CD4-positive, alpha-beta memory T cell (primary cell): ENCODE measurements around the gene CDCP1. TPM values are rescaled to one million over a fixed set of nuclear protein-coding genes. Genes with fewer than 3 reads are reported as not detected.
"Not testable (repeated sequence)": the region's sequence is repeated elsewhere in the genome, so short reads cannot be mapped to it uniquely, and the experiment has no call there.

Source experiments
- CTCF ChIA-PET: fragments of 350-600 bp; sonication (Branson Sonifier 250); formaldehyde crosslinking; loops from one replicate; lab custom pipeline; 2021; ENCODE audit warnings: inconsistent platforms; ENCODE audit not compliant: partially characterized antibody; lab: Charles Lee
- POLR2A ChIA-PET: fragments of 350-600 bp; sonication (Branson Sonifier 250); formaldehyde crosslinking; loops from one replicate; lab custom pipeline; 2021; ENCODE audit not compliant: partially characterized antibody; lab: Charles Lee
- DNase-seq, 5 donors: peaks; one replicate each; pipeline versions ENCODE4 v3.0.0 to v3.0.0-alpha.2; 2020 to 2022; ENCODE audit warnings: mixed read lengths in 1 of 5
- H3K27ac ChIP-seq: one replicate; pipeline ENCODE4 v1.7.0; 2013; ENCODE audit warnings: low read depth, low read length
- H3K27me3 ChIP-seq: 2 replicates; pipeline ENCODE4 v1.7.0; 2013; ENCODE audit warnings: mild to moderate bottlenecking, low read length, moderate library complexity; ENCODE audit not compliant: insufficient read depth
- H3K36me3 ChIP-seq: 2 replicates; pipeline ENCODE4 v1.7.0; 2013; ENCODE audit warnings: mild to moderate bottlenecking, low read length, moderate library complexity; ENCODE audit not compliant: insufficient read depth
- H3K4me1 ChIP-seq: 2 replicates; pipeline ENCODE4 v1.7.0; 2013; ENCODE audit warnings: mild to moderate bottlenecking, low read length, moderate library complexity; ENCODE audit not compliant: insufficient read depth
- H3K4me3 ChIP-seq, 2 donors: one replicate each; pipeline ENCODE4 v1.7.0; 2013; ENCODE audit warnings: low read length in 2 of 2, mild to moderate bottlenecking in 1 of 2
- H3K9me3 ChIP-seq, 2 donors: one replicate each; pipeline ENCODE4 v1.7.0; 2013; ENCODE audit warnings: low read length in 2 of 2, control low read depth in 1 of 2; ENCODE audit not compliant: control insufficient read depth in 1 of 2
- H3K27ac Mint-ChIP-seq, 7 donors: one replicate each; pipeline ENCODE4 v1.8.0; 2020 to 2021; ENCODE audit warnings: mixed read lengths in 7 of 7, mild to moderate bottlenecking in 6 of 7, inconsistent platforms in 3 of 7, moderate library complexity in 3 of 7
- H3K27me3 Mint-ChIP-seq, 2 donors: one replicate each; pipeline ENCODE4 v1.8.0; 2020 to 2021; ENCODE audit warnings: mixed read lengths in 2 of 2
- H3K36me3 Mint-ChIP-seq, 2 donors: one replicate each; pipeline ENCODE4 v1.8.0; 2020 to 2021; ENCODE audit warnings: mixed read lengths in 2 of 2, inconsistent platforms in 1 of 2, mild to moderate bottlenecking in 1 of 2
- H3K4me1 Mint-ChIP-seq, 4 donors: one replicate each; pipeline ENCODE4 v1.8.0; 2020 to 2021; ENCODE audit warnings: mixed read lengths in 4 of 4, mild to moderate bottlenecking in 1 of 4
- H3K4me3 Mint-ChIP-seq, 8 donors: one replicate each; pipeline ENCODE4 v1.8.0; 2020 to 2021; ENCODE audit warnings: mixed read lengths in 8 of 8, mild to moderate bottlenecking in 7 of 8, moderate library complexity in 6 of 8, inconsistent platforms in 3 of 8
- H3K9me3 Mint-ChIP-seq, 8 donors: one replicate each; pipeline ENCODE4 v1.8.0; 2020 to 2021; ENCODE audit warnings: mixed read lengths in 8 of 8, mild to moderate bottlenecking in 5 of 8, inconsistent platforms in 3 of 8, moderate library complexity in 1 of 8
- intact Hi-C: fragments of 100-400 bp; cut with micrococcal nuclease; formaldehyde crosslinking; loops from one replicate; pipeline ENCODE4 v1.15.1; 2023
- polyA plus RNA-seq, 2 donors: library from polyadenylated mRNA; unstranded; fragments of 300-500 nt; fragmentation: Illumina TruSeq; gene quantifications; one replicate each; pipeline ENCODE4 v1.2.3, GENCODE V29; 2021
- total RNA-seq, 2 experiments: library from RNA; stranded (reverse); gene quantifications; one replicate each; pipeline ENCODE4 v1.2.3, GENCODE V29; 2021

Gene CDCP1
- total and polyA plus RNA-seq, 4 experiments from 2014 or later: 0.24 to 0.60 (median 0.40) TPM

DNA sequence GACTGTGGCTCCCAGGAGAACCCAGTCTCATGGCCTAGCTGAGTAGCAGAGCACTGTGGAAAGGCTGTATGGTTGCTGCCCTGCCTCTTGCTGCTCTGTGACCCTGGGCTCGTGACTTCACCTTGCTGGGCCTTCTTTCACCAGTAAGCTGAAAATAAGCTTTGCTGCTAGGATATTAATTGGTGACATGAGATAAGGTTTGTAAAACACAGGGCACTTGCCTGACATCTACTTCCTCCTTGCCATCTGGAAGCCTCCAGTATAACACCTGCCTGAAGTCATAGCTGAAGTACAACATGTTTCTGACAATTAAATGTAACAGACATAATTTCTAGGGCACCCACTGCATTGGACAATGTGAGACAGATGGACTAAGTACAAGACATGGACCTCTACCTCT, 66.5 kb downstream of the CDCP1 start:
- CTCF ChIA-PET: interaction anchor here (1.0 kb wide), 1 partner anchor 39 kb away, joined by 4 read pairs; no protein-coding TSS in a partner anchor
- no peak for DNase-seq
- H3K9me3 Mint-ChIP-seq: peaks cover 0 to 2% (median 0%) of the 10 kb centered on the region in 8 donors
- no peak overlapping the region for H3K27ac Mint-ChIP-seq
- Histone ChIP-seq H3K36me3 (no peaks in the 10 kb centered on the region), H3K27ac (no peak overlapping the region), H3K4me1 (no peaks in the 10 kb centered on the region), H3K4me3 (no peak overlapping the region), H3K9me3 (no peaks in the 10 kb centered on the region), H3K27me3 (no peaks in the 10 kb centered on the region)
- intact Hi-C loops: no loop called here
- POLR2A ChIA-PET: interaction anchor here (1.3 kb wide), 1 partner anchor 39 kb away, joined by 4 read pairs; no protein-coding TSS in a partner anchor
- peaks cover 0 to 4% of the 10 kb centered on the region in 2 donors for H3K36me3 Mint-ChIP-seq
- H3K4me3 Mint-ChIP-seq: no peak overlapping the region
- peaks cover 2 to 5% of the 10 kb centered on the region in 2 donors for H3K27me3 Mint-ChIP-seq
- H3K4me1 Mint-ChIP-seq: peaks cover 0 to 4% (median 0%) of the 10 kb centered on the region in 4 donors

DNA sequence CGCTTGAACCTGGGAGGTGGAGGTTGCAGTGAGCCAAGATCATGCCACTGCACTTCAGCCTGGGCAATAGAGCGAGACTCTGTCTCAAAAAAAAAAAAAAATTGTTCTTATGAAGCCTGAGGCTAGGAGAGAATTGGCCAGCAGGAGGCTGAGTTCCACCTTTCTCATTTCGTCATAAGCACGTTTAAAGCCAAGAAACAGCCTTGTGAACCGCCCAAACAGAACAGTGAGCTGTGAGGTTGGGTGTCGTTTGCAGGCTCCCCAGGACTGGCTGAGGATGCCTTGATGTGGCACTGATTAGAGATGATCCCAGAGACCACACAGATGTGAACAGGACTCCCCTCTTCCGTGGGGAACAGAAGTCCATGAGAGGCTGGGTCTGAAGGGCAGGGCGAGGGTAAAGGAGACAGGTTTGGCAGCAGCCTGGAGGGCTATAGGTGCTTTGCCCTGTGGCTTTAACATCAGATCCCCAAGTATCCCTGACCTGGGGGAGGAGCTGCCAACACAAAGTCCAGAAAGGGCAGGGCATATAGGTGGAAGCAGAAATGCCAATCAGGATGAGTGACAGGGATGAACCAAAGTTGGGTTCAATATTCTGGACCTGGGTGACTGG, 67.2 kb downstream of the CDCP1 start:
- Histone ChIP-seq H3K27me3 (no peaks in the 10 kb centered on the region), H3K9me3 (no peaks in the 10 kb centered on the region), H3K27ac (no peak overlapping the region), H3K4me3 (no peak overlapping the region), H3K4me1 (no peaks in the 10 kb centered on the region), H3K36me3 (no peaks in the 10 kb centered on the region)
- intact Hi-C loops: no loop called here
- H3K36me3 Mint-ChIP-seq: peaks cover 0 to 4% of the 10 kb centered on the region in 2 donors
- peaks cover 4 to 5% of the 10 kb centered on the region in 2 donors for H3K27me3 Mint-ChIP-seq
- ChIA-PET CTCF (interaction anchor here (1.0 kb wide), 1 partner anchor 39 kb away, joined by 4 read pairs; no protein-coding TSS in a partner anchor), POLR2A (no interaction called here)
- no peak overlapping the region for H3K27ac Mint-ChIP-seq
- H3K4me3 Mint-ChIP-seq: peak overlapping the region in 1 of 8 donors; percentile 24
- peaks cover 0 to 2% (median 0%) of the 10 kb centered on the region in 8 donors for H3K9me3 Mint-ChIP-seq
- no peak for DNase-seq
- H3K4me1 Mint-ChIP-seq: peaks cover 0 to 4% (median 0%) of the 10 kb centered on the region in 4 donors

DNA sequence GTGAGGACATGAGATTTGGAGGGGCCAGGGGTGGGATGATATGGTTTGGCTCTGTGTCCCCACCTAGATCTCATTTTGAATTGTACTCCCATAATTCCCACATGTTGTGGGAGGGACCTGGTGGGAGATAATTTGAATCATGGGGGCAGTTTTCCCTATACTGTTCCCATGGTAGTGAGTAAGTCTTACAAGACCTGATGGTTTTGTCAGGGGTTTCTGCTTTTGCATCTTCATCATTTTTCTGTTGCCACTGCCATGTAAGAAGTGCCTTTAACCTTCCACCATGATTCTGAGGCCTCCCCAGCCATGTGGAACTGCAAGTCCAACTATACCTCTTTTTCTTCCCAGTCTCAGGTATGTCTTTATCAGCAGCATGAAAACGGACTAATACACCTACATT, 67.9 kb downstream of the CDCP1 start:
- H3K4me3 ChIP-seq, H3K4me3 Mint-ChIP-seq, H3K4me1 ChIP-seq, H3K9me3 ChIP-seq, H3K36me3 Mint-ChIP-seq, H3K27me3 ChIP-seq, POLR2A ChIA-PET, CTCF ChIA-PET, H3K27me3 Mint-ChIP-seq, H3K4me1 Mint-ChIP-seq, H3K27ac ChIP-seq, H3K27ac Mint-ChIP-seq, intact Hi-C loops, H3K9me3 Mint-ChIP-seq, H3K36me3 ChIP-seq, DNase-seq: not testable (repeated sequence)

- Mint-ChIP-seq H3K9me3 (peaks cover 0 to 4% (median 0%) of the 10 kb centered on the region in 8 donors), H3K4me3 (no peak overlapping the region), H3K27ac (no peak overlapping the region), H3K27me3 (peaks cover 4 to 5% of the 10 kb centered on the region in 2 donors), H3K4me1 (peaks cover 0 to 4% (median 0%) of the 10 kb centered on the region in 4 donors), H3K36me3 (peaks cover 0 to 4% of the 10 kb centered on the region in 2 donors)
- DNase-seq: no peak
- intact Hi-C loops: no loop called here
- Histone ChIP-seq H3K36me3 (no peaks in the 10 kb centered on the region), H3K27ac (no peak overlapping the region), H3K4me3 (no peak overlapping the region), H3K9me3 (no peaks in the 10 kb centered on the region), H3K4me1 (no peaks in the 10 kb centered on the region), H3K27me3 (peaks cover 2% of the 10 kb centered on the region)
- ChIA-PET CTCF (interaction anchor here (1.0 kb wide), 1 partner anchor 120 kb away, joined by 3 read pairs; no protein-coding TSS in a partner anchor), POLR2A (interaction anchor here (1.2 kb wide), 1 partner anchor 30 kb away, joined by 4 read pairs; no protein-coding TSS in a partner anchor)
These were observed 70.2 kb downstream of the CDCP1 start for GRCh38 chr3:45075821-45076625.

DNA sequence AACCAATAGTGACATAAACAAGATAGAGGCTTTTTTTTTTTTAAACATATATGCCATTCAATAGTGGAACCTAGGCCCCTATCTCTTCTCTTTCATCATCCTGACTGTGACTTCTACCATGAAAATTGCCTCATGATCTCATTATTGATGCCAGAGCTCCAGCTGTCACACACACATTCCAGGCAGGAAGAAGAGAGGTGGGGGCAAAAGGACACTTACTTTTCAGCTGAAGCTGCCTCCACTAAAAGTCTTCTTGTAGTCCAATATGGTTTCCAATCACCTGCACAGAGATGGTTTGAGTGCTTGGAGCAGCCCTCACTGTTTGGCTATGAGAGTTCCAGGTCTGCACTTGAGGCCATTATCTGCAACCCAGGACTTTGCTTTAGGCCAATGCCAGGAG, 75.1 kb downstream of the CDCP1 start:
- POLR2A ChIA-PET: no interaction called here
- H3K9me3 ChIP-seq: no peaks in the 10 kb centered on the region
- no peaks in the 10 kb centered on the region for H3K4me1 ChIP-seq
- CTCF ChIA-PET: interaction anchor here (0.6 to 1.3 kb wide), 3 partner anchors 30 to 530 kb away, joined by 3 to 7 read pairs (median 4); no protein-coding TSS in a partner anchor
- H3K4me3 ChIP-seq: no peak overlapping the region
- H3K27ac ChIP-seq: no peak overlapping the region
- DNase-seq: no peak
- no peak overlapping the region for H3K27ac Mint-ChIP-seq
- H3K36me3 ChIP-seq: no peaks in the 10 kb centered on the region
- no peak overlapping the region for H3K4me3 Mint-ChIP-seq
- H3K9me3 Mint-ChIP-seq: peaks cover 0 to 1% (median 0%) of the 10 kb centered on the region in 8 donors
- H3K4me1 Mint-ChIP-seq: no peaks in the 10 kb centered on the region
- intact Hi-C loops: no loop called here
- peaks cover 1 to 4% of the 10 kb centered on the region in 2 donors for H3K27me3 Mint-ChIP-seq
- peaks cover 2% of the 10 kb centered on the region for H3K27me3 ChIP-seq
- no peaks in the 10 kb centered on the region for H3K36me3 Mint-ChIP-seq

DNA sequence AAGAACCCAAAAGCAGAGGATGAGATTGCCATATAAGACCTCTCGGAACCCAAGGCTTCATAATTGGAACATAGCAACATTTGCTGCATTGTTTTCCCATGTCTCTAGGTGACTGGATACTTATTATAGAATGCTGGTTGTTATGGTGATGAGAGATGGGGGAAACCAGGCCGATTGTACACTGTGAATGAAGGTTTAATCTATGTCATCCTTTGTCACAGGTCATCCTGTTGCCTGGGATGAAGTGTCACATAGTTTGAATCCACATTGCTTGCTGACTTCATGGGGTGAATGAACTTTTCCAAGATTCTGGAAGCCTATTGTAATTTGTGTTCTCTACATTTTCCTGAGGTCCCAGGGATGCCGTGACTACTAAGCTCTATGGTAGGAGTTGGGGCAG, 78.2 kb downstream of the CDCP1 start:
- no peak for DNase-seq
- intact Hi-C loops: no loop called here
- no peaks in the 10 kb centered on the region for H3K9me3 Mint-ChIP-seq
- no peaks in the 10 kb centered on the region for H3K36me3 Mint-ChIP-seq
- no peak overlapping the region for H3K27ac Mint-ChIP-seq
- Histone ChIP-seq H3K4me3 (no peak overlapping the region), H3K4me1 (peaks cover 15% of the 10 kb centered on the region), H3K9me3 (no peaks in the 10 kb centered on the region), H3K36me3 (no peaks in the 10 kb centered on the region), H3K27me3 (no peaks in the 10 kb centered on the region), H3K27ac (no peak overlapping the region)
- ChIA-PET CTCF (interaction anchor here (1.3 to 1.8 kb wide), 2 partner anchors 13 to 142 kb away, joined by 3 to 7 read pairs; no protein-coding TSS in a partner anchor), POLR2A (no interaction called here)
- peaks cover 11 to 18% (median 16%) of the 10 kb centered on the region in 4 donors for H3K4me1 Mint-ChIP-seq
- peaks cover 1 to 2% of the 10 kb centered on the region in 2 donors for H3K27me3 Mint-ChIP-seq
- H3K4me3 Mint-ChIP-seq: no peak overlapping the region

GRCh38 chr3:45067486-45067885, 78.7 kb downstream of the CDCP1 start:
- Mint-ChIP-seq H3K27me3 (peaks cover 1 to 2% of the 10 kb centered on the region in 2 donors), H3K4me3 (no peak overlapping the region), H3K27ac (no peak overlapping the region), H3K36me3 (no peaks in the 10 kb centered on the region), H3K9me3 (no peaks in the 10 kb centered on the region), H3K4me1 (peaks cover 11 to 18% (median 16%) of the 10 kb centered on the region in 4 donors)
- CTCF ChIA-PET: no interaction called here
- POLR2A ChIA-PET: no interaction called here
- H3K4me1 ChIP-seq: peaks cover 15% of the 10 kb centered on the region
- intact Hi-C loops: no loop called here
- H3K4me3 ChIP-seq: no peak overlapping the region
- no peak for DNase-seq
- H3K9me3 ChIP-seq: no peaks in the 10 kb centered on the region
- H3K27ac ChIP-seq: no peak overlapping the region
- no peaks in the 10 kb centered on the region for H3K27me3 ChIP-seq
- H3K36me3 ChIP-seq: no peaks in the 10 kb centered on the region
